DND-41 (cell line): ENCODE results near the gene SHC4.

Experiments
- ATAC-seq: fragments of 200-7000 bp; cut with Tn5 transposase; 3 replicates; pipeline ENCODE4 v1.9.1; 2021; ENCODE audit warnings: low read depth; ENCODE audit not compliant: insufficient read depth
- DNase-seq: peaks from one replicate; pipeline ENCODE4 v3.0.0-alpha.2; 2020
- H2AFZ ChIP-seq: 2 replicates; pipeline ENCODE4 v1.6.0; 2012; ENCODE audit warnings: low read depth, low read length
- H3K27ac ChIP-seq: 2 replicates; pipeline ENCODE4 v1.5.1; 2012; ENCODE audit warnings: low read length, inconsistent platforms
- H3K27me3 ChIP-seq: fragments of 200-600 bp; sonication (generic); 2 replicates; pipeline ENCODE4 v1.6.0; 2012; ENCODE audit warnings: low read length, mild to moderate bottlenecking, inconsistent platforms; ENCODE audit not compliant: insufficient read depth, poor library complexity
- H3K36me3 ChIP-seq: 2 replicates; pipeline ENCODE4 v1.5.1; 2012; ENCODE audit warnings: low read length, inconsistent platforms; ENCODE audit not compliant: insufficient read depth
- H3K4me1 ChIP-seq: 2 replicates; pipeline ENCODE4 v1.5.1; 2012; ENCODE audit warnings: mild to moderate bottlenecking, low read length; ENCODE audit not compliant: insufficient read depth
- H3K4me2 ChIP-seq: 2 replicates; pipeline ENCODE4 v1.6.0; 2012; ENCODE audit warnings: mild to moderate bottlenecking, moderate library complexity, low read length, inconsistent platforms; ENCODE audit not compliant: insufficient read depth
- H3K4me3 ChIP-seq, 2 experiments: fragments of 200-600 bp in 1 of 2; shearing (Covaris generic) in 1 of 2; 2 replicates each; pipeline ENCODE4 v1.5.1; 2012 to 2016; ENCODE audit warnings: inconsistent platforms in 2 of 2, low read length in 2 of 2, mild to moderate bottlenecking in 2 of 2, low read depth in 1 of 2, moderate library complexity in 1 of 2
- H3K79me2 ChIP-seq: 2 replicates; pipeline ENCODE4 v1.6.0; 2012; ENCODE audit warnings: low read length, inconsistent platforms; ENCODE audit not compliant: insufficient read depth
- H3K9ac ChIP-seq: 2 replicates; pipeline ENCODE4 v1.6.0; 2012; ENCODE audit warnings: low read depth, mild to moderate bottlenecking, inconsistent platforms, low read length, moderate library complexity
- H3K9me3 ChIP-seq: 2 replicates; pipeline ENCODE4 v1.5.1; 2012; ENCODE audit warnings: low read length, moderate library complexity, mild to moderate bottlenecking, inconsistent platforms; ENCODE audit not compliant: insufficient read depth, severe bottlenecking
- H4K20me1 ChIP-seq: 2 replicates; pipeline ENCODE4 v1.6.0; 2012; ENCODE audit warnings: low read length; ENCODE audit not compliant: insufficient read depth
- CTCF ChIP-seq: IDR thresholded peaks from 2 replicates; pipeline ENCODE4 v1.5.1; 2012; ENCODE audit warnings: borderline replicate concordance, low read length, moderate library complexity, mild to moderate bottlenecking; ENCODE audit not compliant: poor library complexity, severe bottlenecking; ENCODE audit errors: extremely low read depth
- EZH2 ChIP-seq: IDR thresholded peaks from 3 replicates; pipeline ENCODE4 v1.6.1; 2012; ENCODE audit warnings: borderline replicate concordance, low read depth, mild to moderate bottlenecking, moderate library complexity, low read length, inconsistent platforms; ENCODE audit not compliant: severe bottlenecking

SHC4 gene

GRCh38 chr15:48845123-48845522 lies 118.6 kb downstream of the SHC4 start:
- Histone ChIP-seq H3K27ac (no peak overlapping the region), H3K27me3 (no peaks in the 10 kb centered on the region), H3K79me2 (no peaks in the 10 kb centered on the region), H3K9ac (no peak overlapping the region), H3K4me1 (no peaks in the 10 kb centered on the region), H3K36me3 (no peaks in the 10 kb centered on the region), H2AFZ (no peak overlapping the region; the same call in 1 of the 2 replicates), H4K20me1 (no peaks in the 10 kb centered on the region), H3K4me3 (no peak overlapping the region), H3K9me3 (no peaks in the 10 kb centered on the region), H3K4me2 (no peak overlapping the region)
- no peak for TF ChIP-seq EZH2
- TF ChIP-seq CTCF, result no peak
- DNase-seq, result no peak
- ATAC-seq, result no peak

GRCh38 chr15:48842501-48842900 lies 121.2 kb downstream of the SHC4 start:
- DNase-seq (no peak), ATAC-seq (no peak)
- TF ChIP-seq CTCF (no peak), EZH2 (no peak)

GRCh38 chr15:48834756-48835155 lies 129.0 kb downstream of the SHC4 start:
- ATAC-seq, result no peak
- H3K27me3 ChIP-seq, result peaks cover 2% of the 10 kb centered on the region
- no peaks in the 10 kb centered on the region for H3K4me1 ChIP-seq
- no peak for TF ChIP-seq CTCF
- no peak for TF ChIP-seq EZH2
- no peak overlapping the region for H3K9ac ChIP-seq
- no peak overlapping the region for H3K4me3 ChIP-seq
- no peaks in the 10 kb centered on the region for H3K79me2 ChIP-seq
- no peak overlapping the region for H2AFZ ChIP-seq
- H4K20me1 ChIP-seq, result no peaks in the 10 kb centered on the region
- no peaks in the 10 kb centered on the region for H3K36me3 ChIP-seq
- DNase-seq, result no peak
- H3K9me3 ChIP-seq, result no peaks in the 10 kb centered on the region
- H3K4me2 ChIP-seq, result no peak overlapping the region
- H3K27ac ChIP-seq, result no peak overlapping the region

More at GRCh38 chr15:48842501-48842900, 121.2 kb downstream of the SHC4 start:
- no peak overlapping the region for H2AFZ ChIP-seq
- H3K4me2 ChIP-seq, result no peak overlapping the region
- no peak overlapping the region for H3K4me3 ChIP-seq
- H3K79me2 ChIP-seq, result no peaks in the 10 kb centered on the region
- no peaks in the 10 kb centered on the region for H3K4me1 ChIP-seq
- no peaks in the 10 kb centered on the region for H3K36me3 ChIP-seq
- H3K9ac ChIP-seq, result no peak overlapping the region
- no peak overlapping the region for H3K27ac ChIP-seq
- H3K27me3 ChIP-seq, result peaks cover 2% of the 10 kb centered on the region
- H4K20me1 ChIP-seq, result no peaks in the 10 kb centered on the region
- H3K9me3 ChIP-seq, result no peaks in the 10 kb centered on the region
